HG03442 (cell line): ENCODE measurements around the gene PDGFB.

Source experiments
- ATAC-seq: cut with Tn5 transposase; IDR thresholded peaks from one replicate; pipeline ENCODE4 v1.9.1; 2021; ENCODE audit warnings: mild to moderate bottlenecking, moderate library complexity; ENCODE audit not compliant: unreplicated experiment

The PDGFB gene

GRCh38 chr22:39241794-39242594 lies 2.8 kb downstream of the PDGFB start:
- ATAC-seq: no peak

GRCh38 chr22:39240831-39241793 lies 3.7 kb downstream of the PDGFB start:
- no peak for ATAC-seq

DNA sequence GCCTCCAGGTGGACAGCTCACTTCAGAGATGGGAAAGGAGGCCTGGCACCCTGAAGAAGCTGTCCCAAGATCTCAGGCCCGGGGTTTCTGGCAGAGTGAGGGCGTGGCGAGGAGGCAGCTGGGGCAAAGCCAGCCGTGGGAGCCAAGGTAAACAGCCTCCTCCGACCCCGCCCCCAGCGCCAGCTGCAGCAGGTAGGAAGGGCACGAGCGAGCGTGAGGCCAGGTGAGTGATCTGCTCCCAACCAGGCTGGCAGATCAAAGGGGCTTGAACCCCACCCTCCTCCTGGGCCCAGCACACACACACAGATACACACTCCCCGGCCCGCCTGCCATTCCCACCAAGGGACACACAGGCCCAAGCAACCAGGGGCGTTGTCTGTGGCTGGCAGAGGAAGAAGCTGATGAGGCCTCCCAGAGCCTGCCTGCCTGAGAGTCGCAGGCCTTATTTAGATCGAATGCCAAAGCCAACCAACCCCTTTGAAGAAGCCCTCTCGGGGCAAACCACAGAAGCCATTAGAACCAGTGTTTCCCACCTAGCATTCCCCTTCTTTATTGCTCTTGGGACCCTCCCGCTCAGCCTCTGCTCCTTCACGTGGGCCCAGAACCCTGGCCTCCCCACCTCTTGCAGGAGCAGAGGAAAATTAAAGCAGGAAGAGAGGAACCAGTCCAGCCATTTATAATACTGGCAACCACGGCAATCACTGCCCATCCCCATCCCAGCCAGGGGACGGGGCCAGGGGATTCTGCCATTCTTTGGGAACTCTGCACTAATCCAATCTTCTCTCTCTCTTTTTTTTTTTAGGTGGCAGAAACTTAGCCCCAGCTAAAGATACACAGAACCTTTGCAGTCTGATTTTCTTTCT lies 5.0 kb downstream of the PDGFB start:
- ATAC-seq: no peak

DNA sequence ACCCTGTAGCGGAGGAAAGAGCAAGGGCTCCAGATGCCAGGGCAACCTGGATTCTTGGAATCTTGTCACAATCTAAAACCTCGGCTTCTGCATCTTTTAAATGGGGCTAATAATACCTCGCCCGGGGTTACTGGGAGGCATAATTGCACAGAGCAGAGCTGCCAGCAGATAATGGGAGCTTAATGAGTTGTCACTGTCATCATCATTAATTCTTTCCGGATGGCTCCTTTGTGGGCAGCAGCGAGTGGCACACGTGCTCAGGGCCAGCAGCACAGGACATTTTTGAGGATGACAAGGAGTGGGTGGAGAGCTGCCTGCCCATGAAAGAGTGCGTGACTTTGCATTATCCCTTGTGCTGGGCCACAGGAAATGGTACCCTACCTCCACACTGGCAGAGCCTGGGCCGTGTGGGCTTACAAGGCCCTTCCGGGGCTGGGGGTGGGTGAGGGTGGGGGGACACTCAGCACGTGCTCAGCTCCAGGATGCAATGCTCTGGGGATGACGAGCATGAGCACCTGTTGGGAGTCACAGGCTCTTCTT lies 5.7 kb downstream of the PDGFB start:
- ATAC-seq: no peak

DNA sequence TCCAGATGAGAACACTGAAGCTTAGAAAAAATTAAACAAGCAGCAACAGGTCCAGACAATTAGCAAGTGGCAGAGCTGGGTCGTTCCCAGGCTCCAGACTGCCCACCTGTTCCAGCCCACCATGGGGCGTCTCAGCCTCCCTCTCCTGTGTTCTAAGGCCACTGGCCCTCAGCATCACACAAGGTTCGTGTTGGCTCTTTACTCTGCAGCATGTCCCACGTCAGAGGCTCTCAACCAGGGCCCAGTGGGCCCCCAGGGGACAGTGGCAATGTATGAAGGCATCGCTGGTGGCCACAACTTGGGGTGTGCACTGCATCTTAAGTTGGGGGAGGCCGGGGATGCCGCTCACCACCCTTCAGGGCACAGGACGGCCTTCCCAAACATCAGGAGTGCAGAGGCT lies 6.2 kb downstream of the PDGFB start:
- ATAC-seq: no peak

DNA sequence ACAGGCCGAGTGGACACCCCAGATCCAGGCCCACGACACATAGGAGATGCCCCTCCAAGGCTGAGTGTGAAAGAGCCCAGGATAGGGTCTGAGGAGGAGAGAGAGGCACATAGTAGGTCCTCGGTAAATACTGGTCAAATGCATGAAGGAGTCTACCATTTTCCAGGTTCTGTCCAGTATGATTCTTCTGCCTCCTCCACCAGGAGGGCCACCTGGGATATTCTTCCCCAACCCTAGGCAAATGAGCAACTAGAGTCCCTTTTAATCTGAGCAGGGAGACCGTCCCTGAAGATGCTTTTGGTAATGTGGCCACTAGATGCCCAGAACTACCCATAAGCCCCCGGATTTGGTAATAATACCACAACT lies 6.7 kb downstream of the PDGFB start:
- ATAC-seq: no peak

DNA sequence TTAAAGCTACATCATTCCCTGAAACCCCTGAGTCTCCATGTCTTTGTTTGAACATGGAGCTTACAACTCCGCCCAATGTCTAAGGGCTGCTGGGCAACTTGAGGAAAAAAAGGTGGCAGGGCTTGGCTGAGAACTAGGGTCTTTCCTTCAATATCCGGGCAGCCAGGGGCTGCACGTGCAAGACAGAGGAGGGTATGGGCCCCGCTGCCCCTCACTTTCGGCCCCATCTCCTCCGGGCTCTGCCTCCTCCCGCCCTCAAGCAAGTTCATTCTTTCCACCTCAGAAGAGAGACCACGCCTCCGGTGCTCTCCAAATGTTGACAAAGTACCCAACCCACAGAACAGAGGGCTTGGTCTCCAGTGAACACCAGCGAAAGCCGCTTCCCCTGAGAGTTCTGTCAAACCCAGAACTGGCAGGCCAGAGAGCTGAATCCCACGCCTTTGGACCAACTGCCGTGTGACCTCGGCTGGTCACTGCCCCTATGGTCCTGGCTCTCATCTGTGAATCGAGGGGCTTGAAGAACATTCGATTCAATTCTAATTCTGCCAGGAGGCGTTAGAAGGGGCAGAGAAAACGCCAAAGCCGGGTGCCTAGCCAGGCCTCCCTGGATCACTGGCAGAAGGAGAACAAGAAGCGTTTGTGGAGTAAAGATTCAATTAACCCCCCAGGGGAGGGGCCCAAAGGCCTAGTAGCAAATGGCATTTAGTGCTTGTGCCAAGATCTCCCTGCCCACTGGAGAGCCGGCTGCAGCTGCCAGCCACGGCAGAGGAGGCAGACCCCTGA lies 7.3 kb downstream of the PDGFB start:
- no peak for ATAC-seq

DNA sequence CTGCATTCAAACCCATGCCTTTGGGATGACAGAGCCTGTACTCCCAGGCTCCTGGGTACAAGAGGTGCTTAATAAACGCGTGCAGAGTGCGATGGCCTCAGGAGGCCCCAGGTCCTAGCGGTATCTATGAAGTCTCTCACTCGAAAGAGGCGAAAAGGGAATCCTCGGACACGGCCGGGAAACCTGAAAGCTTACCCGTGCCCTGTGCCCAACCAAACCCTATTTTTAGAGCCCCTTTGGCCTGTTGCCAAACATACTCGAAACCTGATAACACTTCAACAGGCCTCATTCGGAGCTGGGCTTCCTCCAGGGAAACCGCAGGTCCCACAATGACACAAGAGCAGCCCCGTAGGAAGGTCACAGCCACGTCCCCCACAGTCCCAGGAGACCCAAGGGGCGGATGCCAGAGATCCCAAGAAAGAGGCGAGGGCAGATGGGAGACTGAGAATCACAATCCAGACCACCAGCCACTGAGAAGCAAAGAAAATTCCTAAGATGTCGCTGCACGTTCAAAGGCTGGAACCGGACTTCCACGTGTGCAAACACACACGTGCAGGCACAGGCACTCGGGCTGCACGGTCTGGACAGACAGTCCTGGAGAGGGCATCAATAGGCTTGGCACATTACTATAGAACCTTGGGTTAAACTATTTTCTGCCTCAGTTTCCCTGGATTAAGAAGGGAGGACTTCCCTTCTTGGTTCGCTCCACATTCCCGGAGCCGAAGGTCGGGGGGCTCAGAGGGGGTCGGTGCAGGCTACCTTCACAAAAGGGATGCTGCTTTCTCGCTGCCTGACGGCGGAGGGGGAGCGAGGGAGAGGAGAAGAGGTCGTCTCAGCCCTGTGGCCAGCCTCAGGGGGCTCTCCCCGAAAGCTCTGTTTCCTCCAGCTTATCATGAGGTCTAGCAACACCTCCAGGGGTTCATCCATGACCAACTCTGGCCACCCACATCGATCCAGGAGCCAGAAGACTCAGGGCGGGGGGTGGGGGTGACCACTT lies 8.2 kb downstream of the PDGFB start:
- peak; percentile 41 for ATAC-seq

GRCh38 chr22:39234867-39235687 lies 9.7 kb downstream of the PDGFB start:
- no peak for ATAC-seq

DNA sequence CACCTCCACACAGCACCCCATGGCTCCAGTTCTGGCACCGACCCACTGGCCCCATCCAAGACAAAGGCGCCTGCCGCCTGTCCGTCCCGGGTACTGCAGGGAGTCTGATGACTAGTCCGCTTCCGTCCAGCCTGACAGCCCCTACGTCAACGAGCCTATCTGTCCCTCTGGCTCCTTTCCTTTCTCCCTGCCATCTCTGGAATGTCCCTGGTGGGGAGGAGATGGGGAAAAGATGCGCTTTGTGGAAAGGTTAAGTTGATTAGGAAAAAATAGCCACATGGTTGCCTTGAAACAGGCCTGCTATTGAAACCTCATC lies 10.4 kb downstream of the PDGFB start:
- no peak for ATAC-seq

- ATAC-seq: no peak
These were observed 10.9 kb downstream of the PDGFB start for GRCh38 chr22:39233710-39234471.

GRCh38 chr22:39232806-39233709 lies 11.7 kb downstream of the PDGFB start:
- no peak for ATAC-seq

- ATAC-seq: no peak
These were observed 12.5 kb downstream of the PDGFB start for GRCh38 chr22:39232246-39232645.

- ATAC-seq: no peak
These were observed 13.4 kb downstream of the PDGFB start for GRCh38 chr22:39231197-39231950.
